GM23338 (cell line): ENCODE data around the gene SFT2D3. TPM values are rescaled to one million over a fixed set of nuclear protein-coding genes. Genes with fewer than 3 reads are reported as not detected.

Experiments
- ATAC-seq: fragments of 200-7000 bp; cut with Tn5 transposase; 3 replicates; pipeline ENCODE4 v1.9.1; 2020
- DNase-seq: peaks from one replicate; pipeline ENCODE4 v3.0.0-alpha.2; 2015; ENCODE audit warnings: low spot score
- H2AFZ ChIP-seq: fragments of 200-600 bp; sonication (generic); 2 replicates; pipeline ENCODE4 v1.8.0; 2016; ENCODE audit warnings: antibody characterized with exemption, mild to moderate bottlenecking, moderate library complexity
- H3F3A ChIP-seq: fragments of 200-600 bp; sonication (generic); replicated peaks from 2 replicates; pipeline ENCODE4 v1.8.0; 2017; ENCODE audit warnings: antibody characterized with exemption, mixed run types, low read depth
- H3K27ac ChIP-seq: fragments of 200-600 bp; sonication (generic); 2 replicates; pipeline ENCODE4 v1.6.1; 2016; ENCODE audit warnings: low read depth
- H3K27me3 ChIP-seq: fragments of 200-600 bp; sonication (generic); 2 replicates; pipeline ENCODE4 v1.8.0; 2016; ENCODE audit warnings: mild to moderate bottlenecking, mixed run types, moderate library complexity; ENCODE audit not compliant: insufficient read depth
- H3K36me3 ChIP-seq: fragments of 200-600 bp; sonication (generic); 2 replicates; pipeline ENCODE4 v1.8.0; 2016; ENCODE audit warnings: mild to moderate bottlenecking; ENCODE audit not compliant: insufficient read depth
- H3K4me1 ChIP-seq: fragments of 200-600 bp; sonication (generic); 2 replicates; pipeline ENCODE4 v1.8.0; 2016; ENCODE audit warnings: mild to moderate bottlenecking, moderate library complexity; ENCODE audit not compliant: insufficient read depth
- H3K4me2 ChIP-seq: fragments of 200-600 bp; sonication (generic); 2 replicates; pipeline ENCODE4 v1.7.1; 2017; ENCODE audit warnings: mixed run types
- H3K4me3 ChIP-seq: fragments of 200-600 bp; sonication (generic); 2 replicates; pipeline ENCODE4 v1.6.1; 2016; ENCODE audit warnings: mixed run types
- H3K79me2 ChIP-seq: fragments of 200-600 bp; sonication (generic); replicated peaks from 2 replicates; pipeline ENCODE4 v1.8.0; 2017; ENCODE audit warnings: mild to moderate bottlenecking; ENCODE audit not compliant: insufficient read depth
- H3K9me2 ChIP-seq: fragments of 200-600 bp; sonication (generic); 2 replicates; pipeline ENCODE4 v1.8.0; 2017; ENCODE audit not compliant: insufficient read depth
- H4K20me1 ChIP-seq: fragments of 200-600 bp; sonication (generic); replicated peaks from 2 replicates; pipeline ENCODE4 v1.8.0; 2017; ENCODE audit warnings: mild to moderate bottlenecking; ENCODE audit not compliant: insufficient read depth
- H3K27ac Mint-ChIP-seq: 2 replicates; pipeline ENCODE4 v1.8.0; 2020; ENCODE audit warnings: inconsistent platforms, mild to moderate bottlenecking, moderate library complexity, mixed read lengths
- H3K27me3 Mint-ChIP-seq: 3 replicates; pipeline ENCODE4 v1.8.0; 2022; ENCODE audit warnings: low read depth, mild to moderate bottlenecking, moderate library complexity, mixed read lengths, inconsistent platforms; ENCODE audit not compliant: insufficient read depth, poor library complexity
- H3K36me3 Mint-ChIP-seq: 3 replicates; pipeline ENCODE4 v1.8.0; 2021; ENCODE audit warnings: low read depth, mild to moderate bottlenecking, inconsistent platforms, moderate library complexity, mixed read lengths
- H3K4me1 Mint-ChIP-seq: 3 replicates; pipeline ENCODE4 v1.8.0; 2020; ENCODE audit warnings: mild to moderate bottlenecking, inconsistent platforms, mixed read lengths
- H3K4me3 Mint-ChIP-seq: 3 replicates; pipeline ENCODE4 v1.8.0; 2021; ENCODE audit warnings: moderate library complexity, mild to moderate bottlenecking, inconsistent platforms, mixed read lengths
- H3K9me3 Mint-ChIP-seq: 3 replicates; pipeline ENCODE4 v1.8.0; 2020; ENCODE audit warnings: moderate library complexity, mild to moderate bottlenecking, inconsistent platforms, mixed read lengths
- CREB1 ChIP-seq: fragments of 250-450 bp; sonication (Bioruptor Pico); IDR thresholded peaks from 2 replicates; pipeline ENCODE4 v1.5.0; 2020; ENCODE audit warnings: low read depth, mild to moderate bottlenecking, moderate library complexity
- EZH2 ChIP-seq: fragments of 200-600 bp; sonication (generic); IDR thresholded peaks from one replicate; pipeline ENCODE4 v1.8.0; 2017; ENCODE audit warnings: antibody characterized with exemption, mild to moderate bottlenecking, low read depth; ENCODE audit not compliant: unreplicated experiment
- EZH2phosphoT487 ChIP-seq: fragments of 200-600 bp; sonication (generic); IDR thresholded peaks from one replicate; pipeline ENCODE4 v1.8.1; 2018; ENCODE audit warnings: antibody characterized with exemption; ENCODE audit not compliant: unreplicated experiment
- JUNB ChIP-seq: IDR thresholded peaks from one replicate; pipeline ENCODE4 v1.6.1; 2016; ENCODE audit warnings: antibody characterized with exemption; ENCODE audit not compliant: unreplicated experiment
- POLR2AphosphoS5 ChIP-seq: IDR thresholded peaks from 2 replicates; pipeline ENCODE4 v1.6.1; 2016; ENCODE audit warnings: antibody characterized with exemption, low read depth
- STAT1 ChIP-seq: IDR thresholded peaks from one replicate; pipeline ENCODE4 v1.6.1; 2016; ENCODE audit warnings: antibody characterized with exemption; ENCODE audit not compliant: unreplicated experiment
- ZNF114 ChIP-seq: fragments of 250-450 bp; sonication (Bioruptor Pico); IDR thresholded peaks from 2 replicates; pipeline ENCODE4 v1.5.0; 2020; ENCODE audit warnings: mild to moderate bottlenecking, moderate library complexity
- ZNF462 ChIP-seq: fragments of 250-450 bp; sonication (Bioruptor Pico); IDR thresholded peaks from 2 replicates; pipeline ENCODE4 v1.5.0; 2020; ENCODE audit warnings: mild to moderate bottlenecking, moderate library complexity
- polyA plus RNA-seq: library from polyadenylated mRNA; unstranded; fragments of >200 nt; fragmentation: Nextera tagmentation; extraction: Ambion mirVana; gene quantifications from 2 replicates; pipeline ENCODE4 v1.2.1, GENCODE V29; 2016
- total RNA-seq: library from RNA; depleted of rRNA; stranded (reverse); fragments of >200 nt; shearing (Covaris generic); gene quantifications from 2 replicates; pipeline ENCODE4 v1.2.3, GENCODE V29; 2014
- TF ChIP-seq, protein P1 (sequence below), 2 experiments: fragments of 200-600 bp in 1 of 2; sonication (generic) in 1 of 2; conservative IDR thresholded peaks; 2 replicates each; pipeline versions ENCODE4 v1.5.1 to v1.6.1; 2016 to 2017; ENCODE audit warnings: antibody characterized with exemption in 2 of 2, low read depth in 2 of 2, mild to moderate bottlenecking in 2 of 2, moderate library complexity in 1 of 2
- TF ChIP-seq, protein P2 (sequence below): IDR thresholded peaks from 2 replicates; pipeline ENCODE4 v1.6.1; 2016; ENCODE audit warnings: antibody characterized with exemption
- TF ChIP-seq, protein P3 (sequence below): IDR thresholded peaks from one replicate; pipeline ENCODE4 v1.6.1; 2018; ENCODE audit warnings: antibody characterized with exemption; ENCODE audit not compliant: unreplicated experiment

The SFT2D3 gene
- total and polyA plus RNA-seq, 2 experiments from 2014 or later: 13.7 TPM; not detected in 1

DNA sequence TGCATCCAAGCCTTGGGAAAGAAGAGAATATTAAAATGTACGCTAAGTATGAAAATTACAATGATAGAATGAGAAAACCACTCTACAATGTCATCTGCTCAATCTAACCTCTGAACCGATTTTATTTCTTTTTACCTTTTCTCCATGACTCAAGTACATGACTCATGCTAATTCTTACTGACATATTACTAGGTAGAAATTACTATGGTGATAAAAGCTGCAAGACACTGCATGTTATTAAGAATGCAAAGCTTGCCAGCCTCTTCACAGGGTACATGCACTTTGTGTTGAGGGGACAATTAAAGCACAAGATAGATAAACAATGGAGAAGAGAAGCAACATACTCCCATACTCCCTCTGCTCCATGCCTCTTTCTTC is 20.7 kb downstream of the SFT2D3 start (continued):
- TF ChIP-seq, protein P1, sequence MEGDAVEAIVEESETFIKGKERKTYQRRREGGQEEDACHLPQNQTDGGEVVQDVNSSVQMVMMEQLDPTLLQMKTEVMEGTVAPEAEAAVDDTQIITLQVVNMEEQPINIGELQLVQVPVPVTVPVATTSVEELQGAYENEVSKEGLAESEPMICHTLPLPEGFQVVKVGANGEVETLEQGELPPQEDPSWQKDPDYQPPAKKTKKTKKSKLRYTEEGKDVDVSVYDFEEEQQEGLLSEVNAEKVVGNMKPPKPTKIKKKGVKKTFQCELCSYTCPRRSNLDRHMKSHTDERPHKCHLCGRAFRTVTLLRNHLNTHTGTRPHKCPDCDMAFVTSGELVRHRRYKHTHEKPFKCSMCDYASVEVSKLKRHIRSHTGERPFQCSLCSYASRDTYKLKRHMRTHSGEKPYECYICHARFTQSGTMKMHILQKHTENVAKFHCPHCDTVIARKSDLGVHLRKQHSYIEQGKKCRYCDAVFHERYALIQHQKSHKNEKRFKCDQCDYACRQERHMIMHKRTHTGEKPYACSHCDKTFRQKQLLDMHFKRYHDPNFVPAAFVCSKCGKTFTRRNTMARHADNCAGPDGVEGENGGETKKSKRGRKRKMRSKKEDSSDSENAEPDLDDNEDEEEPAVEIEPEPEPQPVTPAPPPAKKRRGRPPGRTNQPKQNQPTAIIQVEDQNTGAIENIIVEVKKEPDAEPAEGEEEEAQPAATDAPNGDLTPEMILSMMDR (conservative IDR thresholded peaks at IDR 0.05; ENCODE audit: low read depth in 2 of 2): no peak
- TF ChIP-seq STAT1 (no peak), POLR2AphosphoS5 (no peak), EZH2phosphoT487 (no peak), CREB1 (CRISPR knock-in tag) (no peak), JUNB (no peak)
- TF ChIP-seq, protein P2, sequence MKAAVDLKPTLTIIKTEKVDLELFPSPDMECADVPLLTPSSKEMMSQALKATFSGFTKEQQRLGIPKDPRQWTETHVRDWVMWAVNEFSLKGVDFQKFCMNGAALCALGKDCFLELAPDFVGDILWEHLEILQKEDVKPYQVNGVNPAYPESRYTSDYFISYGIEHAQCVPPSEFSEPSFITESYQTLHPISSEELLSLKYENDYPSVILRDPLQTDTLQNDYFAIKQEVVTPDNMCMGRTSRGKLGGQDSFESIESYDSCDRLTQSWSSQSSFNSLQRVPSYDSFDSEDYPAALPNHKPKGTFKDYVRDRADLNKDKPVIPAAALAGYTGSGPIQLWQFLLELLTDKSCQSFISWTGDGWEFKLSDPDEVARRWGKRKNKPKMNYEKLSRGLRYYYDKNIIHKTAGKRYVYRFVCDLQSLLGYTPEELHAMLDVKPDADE: no peak
- TF ChIP-seq, protein P3, sequence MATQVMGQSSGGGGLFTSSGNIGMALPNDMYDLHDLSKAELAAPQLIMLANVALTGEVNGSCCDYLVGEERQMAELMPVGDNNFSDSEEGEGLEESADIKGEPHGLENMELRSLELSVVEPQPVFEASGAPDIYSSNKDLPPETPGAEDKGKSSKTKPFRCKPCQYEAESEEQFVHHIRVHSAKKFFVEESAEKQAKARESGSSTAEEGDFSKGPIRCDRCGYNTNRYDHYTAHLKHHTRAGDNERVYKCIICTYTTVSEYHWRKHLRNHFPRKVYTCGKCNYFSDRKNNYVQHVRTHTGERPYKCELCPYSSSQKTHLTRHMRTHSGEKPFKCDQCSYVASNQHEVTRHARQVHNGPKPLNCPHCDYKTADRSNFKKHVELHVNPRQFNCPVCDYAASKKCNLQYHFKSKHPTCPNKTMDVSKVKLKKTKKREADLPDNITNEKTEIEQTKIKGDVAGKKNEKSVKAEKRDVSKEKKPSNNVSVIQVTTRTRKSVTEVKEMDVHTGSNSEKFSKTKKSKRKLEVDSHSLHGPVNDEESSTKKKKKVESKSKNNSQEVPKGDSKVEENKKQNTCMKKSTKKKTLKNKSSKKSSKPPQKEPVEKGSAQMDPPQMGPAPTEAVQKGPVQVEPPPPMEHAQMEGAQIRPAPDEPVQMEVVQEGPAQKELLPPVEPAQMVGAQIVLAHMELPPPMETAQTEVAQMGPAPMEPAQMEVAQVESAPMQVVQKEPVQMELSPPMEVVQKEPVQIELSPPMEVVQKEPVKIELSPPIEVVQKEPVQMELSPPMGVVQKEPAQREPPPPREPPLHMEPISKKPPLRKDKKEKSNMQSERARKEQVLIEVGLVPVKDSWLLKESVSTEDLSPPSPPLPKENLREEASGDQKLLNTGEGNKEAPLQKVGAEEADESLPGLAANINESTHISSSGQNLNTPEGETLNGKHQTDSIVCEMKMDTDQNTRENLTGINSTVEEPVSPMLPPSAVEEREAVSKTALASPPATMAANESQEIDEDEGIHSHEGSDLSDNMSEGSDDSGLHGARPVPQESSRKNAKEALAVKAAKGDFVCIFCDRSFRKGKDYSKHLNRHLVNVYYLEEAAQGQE: no peak

DNA sequence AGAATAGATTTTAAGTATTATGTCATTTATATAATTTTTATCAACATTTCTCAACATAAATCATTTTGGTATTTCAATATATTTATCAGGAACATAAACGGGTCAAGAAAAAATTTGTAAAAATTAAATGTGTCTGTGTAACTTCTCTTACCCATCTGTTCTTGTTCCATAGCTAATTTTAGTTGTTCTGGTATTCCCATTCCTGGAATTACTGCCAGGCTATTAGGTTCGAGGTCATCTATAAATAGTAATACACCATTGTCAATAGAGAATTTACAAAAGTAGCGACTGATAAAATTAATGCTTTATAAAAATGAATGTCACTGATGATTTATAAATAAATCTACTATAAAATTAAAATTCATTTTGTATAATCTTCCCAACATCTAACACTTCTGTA is 21.5 kb downstream of the SFT2D3 start:
- H3K9me3 Mint-ChIP-seq: no peaks in the 10 kb centered on the region
- Histone ChIP-seq H3K4me3 (no peak overlapping the region), H4K20me1 (peaks cover 4% of the 10 kb centered on the region; the same call in 1 of the 2 replicates), H3K36me3 (peaks cover 56% of the 10 kb centered on the region), H3K79me2 (no peaks in the 10 kb centered on the region), H3K4me2 (no peak overlapping the region), H3K27ac (no peak overlapping the region), H3K4me1 (0 out of 2 replicates have a peak, but pooled peaks cover 3% of the 10 kb centered on the region), H2AFZ (no peak overlapping the region), H3K27me3 (no peaks in the 10 kb centered on the region), H3F3A (no peaks in the 10 kb centered on the region), H3K9me2 (no peaks in the 10 kb centered on the region)
- DNase-seq (no peak), ATAC-seq (no peak)
- H3K4me1 Mint-ChIP-seq: no peaks in the 10 kb centered on the region
- peaks cover 3% of the 10 kb centered on the region for H3K27me3 Mint-ChIP-seq
- no peak overlapping the region for H3K4me3 Mint-ChIP-seq
- H3K27ac Mint-ChIP-seq: no peak overlapping the region
- peaks cover 51% of the 10 kb centered on the region for H3K36me3 Mint-ChIP-seq
- TF ChIP-seq EZH2 (no peak), POLR2AphosphoS5 (no peak), STAT1 (no peak), JUNB (no peak), ZNF462 (CRISPR knock-in tag) (no peak), ZNF114 (no peak)
- TF ChIP-seq, protein P2: no peak
